Fibroblast of mammary gland (primary cell): ENCODE data around the gene BRINP3.

Experiments used
- DNase-seq: peaks from one replicate; pipeline ENCODE4 v3.0.0-alpha.2; 2010; ENCODE audit warnings: low read depth
- H3K4me3 ChIP-seq: 2 replicates; pipeline ENCODE4 v1.5.1; 2011; ENCODE audit warnings: low read depth, mild to moderate bottlenecking, low read length, moderate library complexity; ENCODE audit not compliant: control insufficient read depth
- TF ChIP-seq, protein P1 (sequence below): conservative IDR thresholded peaks from 2 replicates; pipeline ENCODE4 v1.5.1; 2011; ENCODE audit warnings: low read depth, low read length, inconsistent platforms; ENCODE audit not compliant: control insufficient read depth, insufficient read depth

The BRINP3 gene

DNA sequence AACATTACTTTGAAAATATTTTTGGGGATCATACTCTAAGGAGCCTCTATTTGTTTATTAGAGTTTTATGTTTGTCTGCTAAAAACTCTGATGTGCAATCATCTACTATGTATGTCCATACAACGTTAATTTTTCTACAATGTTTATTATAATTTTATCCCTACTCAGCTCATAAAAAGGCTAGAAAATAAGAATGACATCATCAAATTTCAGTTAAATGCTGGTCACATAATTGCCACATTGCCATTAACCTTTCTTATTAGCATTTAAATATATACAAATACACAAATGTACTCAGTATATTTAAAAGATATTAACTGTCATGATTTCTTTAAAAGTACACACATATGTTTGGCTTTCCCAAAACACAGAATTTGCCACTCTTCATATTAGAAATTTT, 191.6 kb downstream of the BRINP3 start:
- no peak overlapping the region for H3K4me3 ChIP-seq
- TF ChIP-seq, protein P1, sequence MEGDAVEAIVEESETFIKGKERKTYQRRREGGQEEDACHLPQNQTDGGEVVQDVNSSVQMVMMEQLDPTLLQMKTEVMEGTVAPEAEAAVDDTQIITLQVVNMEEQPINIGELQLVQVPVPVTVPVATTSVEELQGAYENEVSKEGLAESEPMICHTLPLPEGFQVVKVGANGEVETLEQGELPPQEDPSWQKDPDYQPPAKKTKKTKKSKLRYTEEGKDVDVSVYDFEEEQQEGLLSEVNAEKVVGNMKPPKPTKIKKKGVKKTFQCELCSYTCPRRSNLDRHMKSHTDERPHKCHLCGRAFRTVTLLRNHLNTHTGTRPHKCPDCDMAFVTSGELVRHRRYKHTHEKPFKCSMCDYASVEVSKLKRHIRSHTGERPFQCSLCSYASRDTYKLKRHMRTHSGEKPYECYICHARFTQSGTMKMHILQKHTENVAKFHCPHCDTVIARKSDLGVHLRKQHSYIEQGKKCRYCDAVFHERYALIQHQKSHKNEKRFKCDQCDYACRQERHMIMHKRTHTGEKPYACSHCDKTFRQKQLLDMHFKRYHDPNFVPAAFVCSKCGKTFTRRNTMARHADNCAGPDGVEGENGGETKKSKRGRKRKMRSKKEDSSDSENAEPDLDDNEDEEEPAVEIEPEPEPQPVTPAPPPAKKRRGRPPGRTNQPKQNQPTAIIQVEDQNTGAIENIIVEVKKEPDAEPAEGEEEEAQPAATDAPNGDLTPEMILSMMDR = no peak
- no peak for DNase-seq

DNA sequence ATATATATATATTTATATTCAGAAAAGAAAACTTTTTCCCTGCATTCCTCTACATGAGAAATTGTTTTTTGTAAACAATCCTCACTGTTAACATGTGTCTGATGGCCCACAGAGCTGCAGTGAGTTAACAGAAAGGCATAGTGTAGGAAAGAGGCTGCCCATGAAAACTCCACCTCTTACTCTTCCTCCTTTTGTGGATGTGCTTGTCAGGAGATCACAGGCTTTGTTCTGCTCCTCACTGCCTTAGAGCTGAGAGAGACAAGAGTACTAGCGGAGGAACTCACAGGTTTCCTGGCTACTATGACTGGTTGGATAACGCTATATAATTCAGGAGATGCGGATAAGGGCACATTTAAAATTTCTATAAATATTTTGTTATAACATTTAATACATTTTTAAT, 200.6 kb downstream of the BRINP3 start:
- TF ChIP-seq, protein P1 = no peak
- no peak for DNase-seq

GRCh38 chr1:190274721-190275120, 202.9 kb downstream of the BRINP3 start:
- no peak for DNase-seq
- TF ChIP-seq, protein P1 = no peak
- no peak overlapping the region for H3K4me3 ChIP-seq

More for the DNA sequence above, 200.6 kb downstream of the BRINP3 start:
- H3K4me3 ChIP-seq = no peak overlapping the region

GRCh38 chr1:190273161-190273560, 204.5 kb downstream of the BRINP3 start:
- H3K4me3 ChIP-seq = no peak overlapping the region
- no peak for DNase-seq
- TF ChIP-seq, protein P1 = no peak

- TF ChIP-seq, protein P1 = no peak
- DNase-seq = no peak
- H3K4me3 ChIP-seq = no peak overlapping the region
Measured at GRCh38 chr1:190262538-190262937, 215.1 kb downstream of the BRINP3 start.

DNA sequence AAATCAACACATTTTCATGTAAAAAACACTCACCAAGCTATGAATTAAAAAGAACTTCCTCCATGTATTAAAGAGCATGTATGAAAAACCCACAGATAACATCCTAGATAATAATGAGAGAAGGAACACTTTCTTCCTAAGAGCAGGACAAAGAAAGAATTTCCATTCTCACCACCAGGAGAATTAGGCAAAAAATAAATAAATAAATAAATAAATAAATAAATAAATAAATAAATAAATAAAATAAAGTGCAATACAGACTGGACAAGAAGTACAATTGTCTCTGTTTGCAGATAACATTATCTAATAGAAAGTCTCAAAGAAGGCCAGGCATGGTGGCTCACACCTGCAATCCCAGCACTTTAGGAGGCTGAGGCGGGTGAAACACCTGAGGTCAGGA, 218.2 kb downstream of the BRINP3 start:
- H3K4me3 ChIP-seq = no peak overlapping the region
- TF ChIP-seq, protein P1 = no peak
- DNase-seq = no peak

- TF ChIP-seq, protein P1 = no peak
- DNase-seq = no peak
- H3K4me3 ChIP-seq = no peak overlapping the region
Measured at GRCh38 chr1:190258003-190258402, 219.7 kb downstream of the BRINP3 start.
